GM18508 (cell line): ENCODE data around the gene MMEL1.
"Not testable (repeated sequence)": the region's sequence is repeated elsewhere in the genome, so short reads cannot be mapped to it uniquely, and the experiment has no call there.

Source experiments
- ATAC-seq: cut with Tn5 transposase; IDR thresholded peaks from one replicate; pipeline ENCODE4 v1.9.1; 2021; ENCODE audit warnings: moderate number of reproducible peaks; ENCODE audit not compliant: insufficient read depth, unreplicated experiment

MMEL1 gene

GRCh38 chr1:2560299-2561073 is 72.3 kb downstream of the MMEL1 start:
- ATAC-seq, result no peak

GRCh38 chr1:2559509-2560298 is 73.1 kb downstream of the MMEL1 start:
- ATAC-seq, result no peak

- ATAC-seq, result no peak
Measured at GRCh38 chr1:2558861-2559260, 74.0 kb downstream of the MMEL1 start.

GRCh38 chr1:2558420-2558819 is 74.4 kb downstream of the MMEL1 start:
- no peak for ATAC-seq

GRCh38 chr1:2557482-2558400 is 75.1 kb downstream of the MMEL1 start:
- ATAC-seq, result no peak

GRCh38 chr1:2556678-2557481 is 75.9 kb downstream of the MMEL1 start:
- ATAC-seq, result no peak

GRCh38 chr1:2556277-2556677 is 76.5 kb downstream of the MMEL1 start, which contains the start of gene TNFRSF14:
TNFRSF14 (plus strand) TSS chr1:2556371; CDS start chr1:2556665, 294 bp downstream.
- ATAC-seq, result no peak

GRCh38 chr1:2555634-2556276 is 77.1 kb downstream of the MMEL1 start:
- ATAC-seq, result no peak

- no peak for ATAC-seq
Measured at GRCh38 chr1:2554621-2555387, 78.0 kb downstream of the MMEL1 start.

GRCh38 chr1:2553871-2554620 is 78.8 kb downstream of the MMEL1 start:
- ATAC-seq, result no peak

GRCh38 chr1:2553076-2553475 is 79.7 kb downstream of the MMEL1 start:
- not testable (repeated sequence) for ATAC-seq

GRCh38 chr1:2552189-2552588 is 80.6 kb downstream of the MMEL1 start:
- ATAC-seq, result no peak

- not testable (repeated sequence) for ATAC-seq
Measured at GRCh38 chr1:2551544-2551943, 81.3 kb downstream of the MMEL1 start.

GRCh38 chr1:2550309-2550861 is 82.4 kb downstream of the MMEL1 start:
- ATAC-seq, result not testable (repeated sequence)

- not testable (repeated sequence) for ATAC-seq
Measured at GRCh38 chr1:2549367-2550029, 83.3 kb downstream of the MMEL1 start.

GRCh38 chr1:2548068-2548589 is 84.7 kb downstream of the MMEL1 start:
- no peak for ATAC-seq
